ENCODE data around the gene PRKCE. TPM values are rescaled to one million over a fixed set of nuclear protein-coding genes. Genes with fewer than 3 reads are reported as not detected.

Gene PRKCE
- total and polyA plus RNA-seq, 2 of the 8 experiments (the other 6 are each of a cell fraction or from before 2014, with no cell fraction given): 0.54 to 2.1 TPM

- no peak overlapping the region for H4K91ac ChIP-seq (replicated peaks; ENCODE audit: insufficient read length, low read length)
- H3K4me1 ChIP-seq (replicated peaks in 1 of 4; ENCODE audit: control insufficient read depth in 3 of 4, insufficient read depth in 4 of 4, low read length in 3 of 4): no peaks in the 10 kb centered on the region; a peak in 1 of 7 replicates
- TF ChIP-seq NANOG (IDR thresholded peaks at IDR 0.05; ENCODE audit: insufficient read depth, low read depth, low read length, poor library complexity, severe bottlenecking) (no peak), RBBP5 (IDR thresholded peaks at IDR 0.05; ENCODE audit: borderline replicate concordance, low read depth, low read length) (no peak), FOSL1 (IDR thresholded peaks at IDR 0.05; ENCODE audit: insufficient read depth, low read depth, low read length) (no peak)
- H2BK5ac ChIP-seq (ENCODE audit: low read depth, low read length): no peak overlapping the region
- WGBS, 2 experiments (ENCODE audit: extremely low coverage in 1 of 2, insufficient coverage in 1 of 2, insufficient read length in 1 of 2, insufficient replicate concordance in 2 of 2, low coverage in 1 of 2, low lambda C conversion rate in 2 of 2, missing lambda C conversion rate in 1 of 2): 90% methylated on average over 5 of the region's 5 CpGs; no CpG with 5 or more reads in 1 of the 2 experiments
- H2BK120ac ChIP-seq (replicated peaks; ENCODE audit: low read depth, low read length): no peak overlapping the region
- no peak overlapping the region for H3K14ac ChIP-seq (ENCODE audit: insufficient read length)
- H3K56ac ChIP-seq (replicated peaks; ENCODE audit: insufficient read length, low read depth, low read length): no peak overlapping the region
- H3K9me3 ChIP-seq (ENCODE audit: insufficient read depth in 2 of 2, low read depth in 1 of 2, low read length in 1 of 2): no peaks in the 10 kb centered on the region
- H2AFZ ChIP-seq (ENCODE audit: low read length): no peak overlapping the region
- no peak overlapping the region for H2BK15ac ChIP-seq (ENCODE audit: low read length)
- H3K23ac ChIP-seq (ENCODE audit: insufficient read length): no peak overlapping the region
- FAIRE-seq (no peak), DNase-seq (ENCODE audit: low read depth in 1 of 2, low spot score in 2 of 2) (no peak)
- no peaks in the 10 kb centered on the region for H3K79me2 ChIP-seq (ENCODE audit: control insufficient read depth in 1 of 2, insufficient read depth in 2 of 2, low read length in 2 of 2)
- ChIA-PET POLR2A (ENCODE audit: partially characterized antibody) (no interaction called here), CTCF (ENCODE audit: partially characterized antibody) (no interaction called here)
- H3K27ac ChIP-seq (ENCODE audit: low read depth, low read length): no peak overlapping the region
- H3K9ac ChIP-seq (replicated peaks in 1 of 4; ENCODE audit: extremely low read depth in 1 of 4, low read depth in 3 of 4, low read length in 3 of 4): no peak overlapping the region
- H3K18ac ChIP-seq (ENCODE audit: extremely low read depth, low read length): no peak overlapping the region
- no peaks in the 10 kb centered on the region for H3K36me3 ChIP-seq (ENCODE audit: control insufficient read depth in 2 of 4, insufficient read depth in 4 of 4, low read length in 3 of 4)
- H3K4me2 ChIP-seq (ENCODE audit: insufficient read depth in 1 of 2, low read depth in 2 of 2, low read length in 2 of 2): no peak overlapping the region
- H3K79me1 ChIP-seq (ENCODE audit: low read depth, low read length): no peaks in the 10 kb centered on the region
- H2AK5ac ChIP-seq (ENCODE audit: low read depth, low read length): no peak overlapping the region
- no peak overlapping the region for H4K8ac ChIP-seq (ENCODE audit: extremely low read depth, insufficient read depth, low read length)
- H2BK20ac ChIP-seq (ENCODE audit: low read length): no peak overlapping the region
- no peaks in the 10 kb centered on the region for H3K23me2 ChIP-seq (ENCODE audit: low read depth, low read length)
- H3K4me3 ChIP-seq (ENCODE audit: extremely low read depth in 1 of 4, insufficient read depth in 2 of 4, low read depth in 3 of 4, low read length in 4 of 4): no peak overlapping the region
- H4K5ac ChIP-seq (ENCODE audit: insufficient read length, low read depth, low read length): no peak overlapping the region
- H4K20me1 ChIP-seq (replicated peaks in 1 of 2; ENCODE audit: control insufficient read depth in 1 of 2, insufficient read depth in 2 of 2, low read length in 2 of 2): no peaks in the 10 kb centered on the region
- no peaks in the 10 kb centered on the region for H3K27me3 ChIP-seq (replicated peaks in 1 of 4; ENCODE audit: control insufficient read depth in 3 of 4, extremely low read depth in 1 of 4, insufficient read depth in 3 of 4, low read length in 3 of 4)
- no peak overlapping the region for H3K4ac ChIP-seq (replicated peaks; ENCODE audit: insufficient read length, low read depth, low read length)
- no peak overlapping the region for H2BK12ac ChIP-seq (ENCODE audit: low read depth, low read length)
These were observed 415.1 kb downstream of the PRKCE start for GRCh38 chr2:46066601-46067000.
